HCT116 (cell line): ENCODE data around the gene A3GALT2. TPM values are rescaled to one million over a fixed set of nuclear protein-coding genes. Genes with fewer than 3 reads are reported as not detected.

Experiments
- ATAC-seq: fragments of 200-7000 bp; cut with Tn5 transposase; 2 replicates; pipeline ENCODE4 v1.9.1; 2020; ENCODE audit warnings: mild to moderate bottlenecking, moderate library complexity
- BruUV-seq: library from RNA; stranded (reverse); fragments of 400-500 nt; replicated peaks from 2 replicates; lab custom pipeline; 2021; lab: Mats Ljungman, UMichigan
- CTCF ChIA-PET: fragments of 300-600 bp; sonication (Branson Sonifier 250); formaldehyde crosslinking; loops from one replicate; lab custom pipeline; 2021; ENCODE audit warnings: antibody characterized with exemption; lab: Charles Lee
- POLR2A ChIA-PET: fragments of 300-600, 350-600 bp; sonication (Branson Sonifier 250); formaldehyde crosslinking; loops from one replicate; lab custom pipeline; 2021; ENCODE audit warnings: antibody characterized with exemption; lab: Charles Lee
- RAD21 ChIA-PET, 2 experiments: fragments of 300-600 bp; sonication (Branson Sonifier 250); formaldehyde crosslinking; loops; one replicate each; lab custom pipeline; 2023; ENCODE audit warnings: low total read pairs in 2 of 2; ENCODE audit not compliant: uncharacterized antibody in 2 of 2, unreplicated experiment in 2 of 2, low non-redundant PET in 1 of 2; lab: Charles Lee
- DNase-seq: peaks from one replicate; pipeline ENCODE4 v3.0.0-alpha.2; 2010; ENCODE audit warnings: low read depth, low spot score
- H2AFZ ChIP-seq: fragments of 200-600 bp; shearing (Covaris generic), sonication (generic); 2 replicates; pipeline ENCODE4 v1.6.1; 2017; ENCODE audit warnings: low read depth, mixed run types, mixed read lengths, antibody characterized with exemption, low read length; ENCODE audit not compliant: poor library complexity, severe bottlenecking
- H3K27ac ChIP-seq: 2 replicates; pipeline ENCODE4 v1.5.1; 2012; ENCODE audit warnings: low read depth, low read length
- H3K27me3 ChIP-seq: fragments of 200-600 bp; sonication (generic); 2 replicates; pipeline ENCODE4 v1.6.1; 2016; ENCODE audit warnings: mixed run types, low read length, mixed read lengths; ENCODE audit not compliant: insufficient read depth
- H3K36me3 ChIP-seq, 2 experiments: fragments of 200-500 bp in 1 of 2; fragments of 200-600 bp in 1 of 2; sonication (Bioruptor generic) in 1 of 2; sonication (generic) in 1 of 2; 2 replicates each; pipeline versions ENCODE4 v1.5.1 to v1.6.1; 2014 to 2016; ENCODE audit warnings: low read length in 2 of 2, inconsistent platforms in 1 of 2, mixed read lengths in 1 of 2, mixed run types in 1 of 2; ENCODE audit not compliant: insufficient read depth in 2 of 2, control insufficient read depth in 1 of 2
- H3K4me1 ChIP-seq, 2 experiments: fragments of 200-600 bp in 1 of 2; sonication (generic) in 1 of 2; 2 replicates each; pipeline versions ENCODE4 v1.5.1 to v1.6.1; 2012 to 2017; ENCODE audit warnings: low read length in 2 of 2, inconsistent platforms in 1 of 2, mild to moderate bottlenecking in 1 of 2, mixed read lengths in 1 of 2, mixed run types in 1 of 2, moderate library complexity in 1 of 2; ENCODE audit not compliant: insufficient read depth in 2 of 2, control insufficient read depth in 1 of 2
- H3K4me2 ChIP-seq: fragments of 200-600 bp; sonication (generic); 2 replicates; pipeline ENCODE4 v1.6.1; 2017; ENCODE audit warnings: mixed run types, low read length, mixed read lengths
- H3K4me3 ChIP-seq, 2 experiments: fragments of 200-600 bp in 1 of 2; sonication (generic) in 1 of 2; replicated peaks in 1 of 2; 2 replicates each; pipeline ENCODE4 v1.5.1; 2011 to 2016; ENCODE audit warnings: low read length in 2 of 2, control low read depth in 1 of 2, low read depth in 1 of 2, mild to moderate bottlenecking in 1 of 2, mixed read lengths in 1 of 2, mixed run types in 1 of 2
- H3K79me2 ChIP-seq: fragments of 200-600 bp; sonication (generic); 2 replicates; pipeline ENCODE4 v1.6.1; 2017; ENCODE audit warnings: mild to moderate bottlenecking, mixed run types, low read length, moderate library complexity, mixed read lengths; ENCODE audit not compliant: insufficient read depth
- H3K9ac ChIP-seq: fragments of 200-600 bp; sonication (generic); 2 replicates; pipeline ENCODE4 v1.6.1; 2016; ENCODE audit warnings: low read length, mixed read lengths
- H3K9me2 ChIP-seq: fragments of 200-600 bp; sonication (generic), shearing (Covaris generic); 2 replicates; pipeline ENCODE4 v1.6.1; 2017; ENCODE audit warnings: mixed run types, mild to moderate bottlenecking, moderate library complexity; ENCODE audit not compliant: insufficient read depth
- H3K9me3 ChIP-seq, 2 experiments: fragments of 200-500 bp in 1 of 2; fragments of 200-600 bp in 1 of 2; sonication (Bioruptor generic) in 1 of 2; sonication (generic) in 1 of 2; 2 replicates each; pipeline ENCODE4 v1.6.1; 2014 to 2017; ENCODE audit warnings: low read length in 2 of 2, mixed read lengths in 2 of 2, inconsistent platforms in 1 of 2, low read depth in 1 of 2, mild to moderate bottlenecking in 1 of 2, mixed run types in 1 of 2, moderate library complexity in 1 of 2; ENCODE audit not compliant: control insufficient read depth in 1 of 2, insufficient read depth in 1 of 2
- H4K20me1 ChIP-seq: fragments of 200-600 bp; sonication (generic), shearing (Covaris generic); 2 replicates; pipeline ENCODE4 v1.6.1; 2017; ENCODE audit warnings: mixed run types, mild to moderate bottlenecking, moderate library complexity; ENCODE audit not compliant: insufficient read depth
- ATF3 ChIP-seq: IDR thresholded peaks from 2 replicates; pipeline ENCODE4 v1.6.1; 2012
- CEBPB ChIP-seq: IDR thresholded peaks from 2 replicates; pipeline ENCODE4 v1.6.1; 2012; ENCODE audit warnings: low read depth
- CTCF ChIP-seq, 3 experiments: fragments of 200-600 bp in 1 of 3; sonication (generic) in 1 of 3; IDR thresholded peaks in 2 of 3; conservative IDR thresholded peaks in 1 of 3; 2 replicates each; pipeline ENCODE4 v1.5.1; 2012 to 2017; ENCODE audit warnings: low read depth in 2 of 3, low read length in 2 of 3, antibody characterized with exemption in 1 of 3, borderline replicate concordance in 1 of 3, control low read depth in 1 of 3, mild to moderate bottlenecking in 1 of 3, mixed read lengths in 1 of 3, mixed run types in 1 of 3, moderate library complexity in 1 of 3; ENCODE audit not compliant: insufficient read depth in 1 of 3
- EGR1 ChIP-seq: IDR thresholded peaks from 2 replicates; pipeline ENCODE4 v1.6.1; 2012; ENCODE audit warnings: low read depth
- EZH2 ChIP-seq: fragments of 200-600 bp; sonication (generic); IDR thresholded peaks from 2 replicates; pipeline ENCODE4 v1.6.1; 2017; ENCODE audit warnings: antibody characterized with exemption, mixed run types
- FOSL1 ChIP-seq: IDR thresholded peaks from 2 replicates; pipeline ENCODE4 v1.6.1; 2012; ENCODE audit warnings: low read depth
- JUND ChIP-seq: IDR thresholded peaks from 2 replicates; pipeline ENCODE4 v1.6.1; 2012
- MAX ChIP-seq: IDR thresholded peaks from 2 replicates; pipeline ENCODE4 v1.6.1; 2012
- POLR2AphosphoS5 ChIP-seq: IDR thresholded peaks from 2 replicates; pipeline ENCODE4 v1.6.1; 2011; ENCODE audit warnings: mild to moderate bottlenecking, low read depth, low read length, moderate library complexity
- RAD21 ChIP-seq: IDR thresholded peaks from 2 replicates; pipeline ENCODE4 v1.6.1; 2012; ENCODE audit warnings: low read depth, mild to moderate bottlenecking
- REST ChIP-seq: IDR thresholded peaks from 2 replicates; pipeline ENCODE4 v1.6.1; 2012; ENCODE audit warnings: low read depth
- SIN3A ChIP-seq: IDR thresholded peaks from 2 replicates; pipeline ENCODE4 v1.6.1; 2012; ENCODE audit warnings: low read depth
- SP1 ChIP-seq: IDR thresholded peaks from 2 replicates; pipeline ENCODE4 v1.6.1; 2012; ENCODE audit warnings: low read depth
- SRF ChIP-seq: IDR thresholded peaks from 2 replicates; pipeline ENCODE4 v1.6.1; 2012; ENCODE audit warnings: low read depth
- ZBTB33 ChIP-seq: IDR thresholded peaks from 2 replicates; pipeline ENCODE4 v1.6.1; 2011; ENCODE audit warnings: mild to moderate bottlenecking, low read length, moderate library complexity; ENCODE audit not compliant: insufficient replicate concordance; ENCODE audit errors: extremely low read depth
- ZFX ChIP-seq: fragments of 450-650 bp; IDR thresholded peaks from 2 replicates; pipeline ENCODE4 v1.6.1; 2017
- ZNF274 ChIP-seq: fragments of 200-500 bp; sonication (Bioruptor generic); IDR thresholded peaks from 2 replicates; pipeline ENCODE4 v1.6.1; 2014; ENCODE audit warnings: mild to moderate bottlenecking, low read depth, low read length, inconsistent platforms
- intact Hi-C: fragments of 100-400 bp; cut with micrococcal nuclease; formaldehyde crosslinking; loops from 2 replicates; pipeline ENCODE4 v1.10.0; 2022
- total RNA-seq: library from RNA; stranded (reverse); gene quantifications from one replicate; pipeline ENCODE4 v1.2.1, GENCODE V29; 2021; ENCODE audit not compliant: unreplicated experiment

Gene A3GALT2
- total RNA-seq, 1 experiment from 2014 or later: not detected

GRCh38 chr1:33360367-33360766, 39.5 kb upstream of the A3GALT2 start:
- RAD21 ChIA-PET: no interaction called here
- no peak overlapping the region for H3K27ac ChIP-seq
- POLR2A ChIA-PET: no interaction called here
- no peak overlapping the region for H2AFZ ChIP-seq
- no peak for ATAC-seq
- H3K9me2 ChIP-seq: no peaks in the 10 kb centered on the region
- no peak for DNase-seq
- no peak overlapping the region for H3K9ac ChIP-seq
- H3K36me3 ChIP-seq: peaks cover 47 to 63% of the 10 kb centered on the region in 2 experiments
- no peak overlapping the region for H3K4me2 ChIP-seq
- H3K9me3 ChIP-seq: no peaks in the 10 kb centered on the region
- no peaks in the 10 kb centered on the region for H3K79me2 ChIP-seq
- H3K4me1 ChIP-seq: peaks cover 0 to 4% of the 10 kb centered on the region in 2 experiments; a peak in 1 of 4 replicates
- no peak overlapping the region for H3K4me3 ChIP-seq
- H4K20me1 ChIP-seq: no peaks in the 10 kb centered on the region
- no peak for TF ChIP-seq ZNF274
- no peak for TF ChIP-seq SP1
- TF ChIP-seq CTCF (IDR thresholded peaks at IDR 0.05 in 2 of 3, conservative IDR thresholded peaks at IDR 0.05 in 1 of 3; ENCODE audit: borderline replicate concordance in 1 of 3, insufficient read depth in 1 of 3, low read depth in 2 of 3, low read length in 2 of 3): no peak
- no peak for TF ChIP-seq RAD21
- no peak for TF ChIP-seq REST
- TF ChIP-seq POLR2AphosphoS5: no peak
- TF ChIP-seq ATF3: no peak
- TF ChIP-seq CEBPB: no peak
- no peak for TF ChIP-seq ZFX
- no peak for TF ChIP-seq FOSL1
- TF ChIP-seq EGR1: no peak
- TF ChIP-seq SIN3A: no peak
- no peak for TF ChIP-seq MAX
- TF ChIP-seq JUND: no peak
- no peak for TF ChIP-seq EZH2
- no peak for TF ChIP-seq SRF
- TF ChIP-seq ZBTB33: no peak
- CTCF ChIA-PET: no interaction called here
- intact Hi-C loops: loop anchor here (10.0 kb wide), 1 partner anchor 146 kb away; no protein-coding TSS in a partner anchor
- no peaks in the 10 kb centered on the region for H3K27me3 ChIP-seq
- no TSS peak for BruUV-seq
